HG03135 (cell line): ENCODE data around the gene APOC3.
"Not testable (repeated sequence)": the region's sequence is repeated elsewhere in the genome, so short reads cannot be mapped to it uniquely, and the experiment has no call there.

ENCODE experiments used
- ATAC-seq: cut with Tn5 transposase; IDR thresholded peaks from one replicate; pipeline ENCODE4 v1.9.1; 2021; ENCODE audit warnings: mild to moderate bottlenecking, moderate library complexity; ENCODE audit not compliant: unreplicated experiment

APOC3 gene

GRCh38 chr11:116801662-116802061 is 28.0 kb upstream of the APOC3 start:
- not testable (repeated sequence) for ATAC-seq

- no peak for ATAC-seq
Observed at GRCh38 chr11:116804001-116804400, 25.7 kb upstream of the APOC3 start.

GRCh38 chr11:116807601-116808261 is 22.0 kb upstream of the APOC3 start:
- ATAC-seq = no peak

GRCh38 chr11:116808262-116809175 is 21.2 kb upstream of the APOC3 start:
- ATAC-seq = no peak

GRCh38 chr11:116811194-116811593 is 18.5 kb upstream of the APOC3 start:
- no peak for ATAC-seq

- no peak for ATAC-seq
Observed at GRCh38 chr11:116812109-116812508, 17.6 kb upstream of the APOC3 start.

GRCh38 chr11:116813170-116813569 is 16.5 kb upstream of the APOC3 start:
- ATAC-seq = no peak

- no peak for ATAC-seq
Observed at GRCh38 chr11:116813781-116814471, 15.8 kb upstream of the APOC3 start.

GRCh38 chr11:116814502-116814901 is 15.2 kb upstream of the APOC3 start:
- ATAC-seq = no peak

GRCh38 chr11:116819049-116819448 is 10.7 kb upstream of the APOC3 start:
- ATAC-seq = no peak

- no peak for ATAC-seq
Observed at GRCh38 chr11:116821050-116821918, 8.4 kb upstream of the APOC3 start.

GRCh38 chr11:116822575-116822974 is 7.1 kb upstream of the APOC3 start:
- no peak for ATAC-seq

GRCh38 chr11:116823031-116823843 is 6.5 kb upstream of the APOC3 start, which contains the start of gene APOA4:
Gene APOA4 (minus strand): TSS chr11:116823304. CDS start chr11:116823191, 113 bp downstream.
- no peak for ATAC-seq

- ATAC-seq = no peak
Observed at GRCh38 chr11:116825434-116825833, 4.3 kb upstream of the APOC3 start.

- no peak for ATAC-seq
Observed at GRCh38 chr11:116825854-116826750, 3.6 kb upstream of the APOC3 start.

- no peak for ATAC-seq
Observed at GRCh38 chr11:116826751-116827431, 2.8 kb upstream of the APOC3 start.

GRCh38 chr11:116827461-116827860 is 2.2 kb upstream of the APOC3 start:
- ATAC-seq = no peak
